Activated T-cell treated with anti-CD3 and anti-CD28 coated beads, Interleukin-2, amount 50 U/mL, for 24 hours (primary cell): ENCODE results near the gene ZNF770.

Experiments used
- DNase-seq: peaks from one replicate; pipeline ENCODE4 v3.0.0-alpha.2; 2020
- H3K27ac Mint-ChIP-seq: 2 replicates; pipeline ENCODE4 v1.8.0; 2020; ENCODE audit warnings: mild to moderate bottlenecking, mixed read lengths
- H3K27me3 Mint-ChIP-seq: 2 replicates; pipeline ENCODE4 v1.8.0; 2020; ENCODE audit warnings: mixed read lengths
- H3K36me3 Mint-ChIP-seq: 2 replicates; pipeline ENCODE4 v1.8.0; 2020; ENCODE audit warnings: low read depth, mixed read lengths
- H3K4me1 Mint-ChIP-seq: 2 replicates; pipeline ENCODE4 v1.8.0; 2020; ENCODE audit warnings: low read depth, mixed read lengths
- H3K4me3 Mint-ChIP-seq: 2 replicates; pipeline ENCODE4 v1.8.0; 2020; ENCODE audit warnings: mild to moderate bottlenecking, moderate library complexity, mixed read lengths
- H3K9me3 Mint-ChIP-seq: 2 replicates; pipeline ENCODE4 v1.8.0; 2020; ENCODE audit warnings: mixed read lengths

Gene ZNF770

GRCh38 chr15:34988027-34988902, at the start of gene ZNF770:
Gene ZNF770 (minus strand): TSS chr15:34988287. CDS start chr15:34983434, 4,853 bp downstream.
- H3K36me3 Mint-ChIP-seq, result peaks cover 46% of the 10 kb centered on the region
- peaks cover 43% of the 10 kb centered on the region for H3K4me1 Mint-ChIP-seq
- H3K9me3 Mint-ChIP-seq, result no peaks in the 10 kb centered on the region
- peak within 1 kb of the TSS; percentile 97 for H3K4me3 Mint-ChIP-seq
- DNase-seq, result peak; percentile 94
- peak within 1 kb of the TSS; percentile 98 for H3K27ac Mint-ChIP-seq
- no peaks in the 10 kb centered on the region for H3K27me3 Mint-ChIP-seq

GRCh38 chr15:35028235-35028984, 40.3 kb upstream of the ZNF770 start:
- DNase-seq, result no peak
- no peaks in the 10 kb centered on the region for H3K4me1 Mint-ChIP-seq
- H3K4me3 Mint-ChIP-seq, result no peak overlapping the region
- no peaks in the 10 kb centered on the region for H3K9me3 Mint-ChIP-seq
- no peaks in the 10 kb centered on the region for H3K36me3 Mint-ChIP-seq
- H3K27me3 Mint-ChIP-seq, result peaks cover 20% of the 10 kb centered on the region
- no peak overlapping the region for H3K27ac Mint-ChIP-seq

GRCh38 chr15:35023804-35024203, 35.7 kb upstream of the ZNF770 start:
- no peaks in the 10 kb centered on the region for H3K9me3 Mint-ChIP-seq
- peaks cover 2% of the 10 kb centered on the region for H3K4me1 Mint-ChIP-seq
- H3K36me3 Mint-ChIP-seq, result no peaks in the 10 kb centered on the region
- no peak overlapping the region for H3K4me3 Mint-ChIP-seq
- peaks cover 20% of the 10 kb centered on the region for H3K27me3 Mint-ChIP-seq
- no peak for DNase-seq
- no peak overlapping the region for H3K27ac Mint-ChIP-seq

GRCh38 chr15:35020974-35021373, 32.9 kb upstream of the ZNF770 start:
- no peak overlapping the region for H3K4me3 Mint-ChIP-seq
- peaks cover 2% of the 10 kb centered on the region for H3K4me1 Mint-ChIP-seq
- no peaks in the 10 kb centered on the region for H3K36me3 Mint-ChIP-seq
- no peak overlapping the region for H3K27ac Mint-ChIP-seq
- no peak for DNase-seq
- H3K27me3 Mint-ChIP-seq, result peaks cover 12% of the 10 kb centered on the region
- H3K9me3 Mint-ChIP-seq, result no peaks in the 10 kb centered on the region

- no peak overlapping the region for H3K4me3 Mint-ChIP-seq
- DNase-seq, result no peak
- no peak overlapping the region for H3K27ac Mint-ChIP-seq
- H3K27me3 Mint-ChIP-seq, result peaks cover 6% of the 10 kb centered on the region
- no peaks in the 10 kb centered on the region for H3K36me3 Mint-ChIP-seq
- peaks cover 2% of the 10 kb centered on the region for H3K4me1 Mint-ChIP-seq
- no peaks in the 10 kb centered on the region for H3K9me3 Mint-ChIP-seq
Measured at GRCh38 chr15:35019404-35020327, 31.6 kb upstream of the ZNF770 start.

GRCh38 chr15:35014241-35014640, 26.2 kb upstream of the ZNF770 start:
- no peak overlapping the region for H3K27ac Mint-ChIP-seq
- no peaks in the 10 kb centered on the region for H3K36me3 Mint-ChIP-seq

GRCh38 chr15:35013370-35013769, 25.3 kb upstream of the ZNF770 start:
- Mint-ChIP-seq H3K9me3 (no peaks in the 10 kb centered on the region), H3K4me1 (no peaks in the 10 kb centered on the region), H3K27me3 (peaks cover 3% of the 10 kb centered on the region), H3K27ac (no peak overlapping the region), H3K36me3 (no peaks in the 10 kb centered on the region), H3K4me3 (no peak overlapping the region)
- DNase-seq, result no peak

More at GRCh38 chr15:35014241-35014640, 26.2 kb upstream of the ZNF770 start:
- H3K4me1 Mint-ChIP-seq, result no peaks in the 10 kb centered on the region
- H3K27me3 Mint-ChIP-seq, result peaks cover 3% of the 10 kb centered on the region
- no peak for DNase-seq
- H3K4me3 Mint-ChIP-seq, result no peak overlapping the region
- H3K9me3 Mint-ChIP-seq, result no peaks in the 10 kb centered on the region

- no peaks in the 10 kb centered on the region for H3K36me3 Mint-ChIP-seq
- no peaks in the 10 kb centered on the region for H3K27me3 Mint-ChIP-seq
- H3K4me1 Mint-ChIP-seq, result no peaks in the 10 kb centered on the region
- no peak overlapping the region for H3K27ac Mint-ChIP-seq
- no peak overlapping the region for H3K4me3 Mint-ChIP-seq
- no peak for DNase-seq
- H3K9me3 Mint-ChIP-seq, result no peaks in the 10 kb centered on the region
Measured at GRCh38 chr15:35007397-35007796, 19.3 kb upstream of the ZNF770 start.

- Mint-ChIP-seq H3K36me3 (no peaks in the 10 kb centered on the region), H3K27me3 (no peaks in the 10 kb centered on the region), H3K4me1 (no peaks in the 10 kb centered on the region), H3K4me3 (no peak overlapping the region), H3K27ac (no peak overlapping the region), H3K9me3 (no peaks in the 10 kb centered on the region)
- DNase-seq, result no peak
Measured at GRCh38 chr15:35005933-35006332, 17.8 kb upstream of the ZNF770 start.

- no peak for DNase-seq
- Mint-ChIP-seq H3K27me3 (no peaks in the 10 kb centered on the region), H3K9me3 (no peaks in the 10 kb centered on the region), H3K27ac (no peak overlapping the region), H3K4me1 (no peaks in the 10 kb centered on the region), H3K4me3 (no peak overlapping the region), H3K36me3 (no peaks in the 10 kb centered on the region)
Measured at GRCh38 chr15:35003928-35004327, 15.8 kb upstream of the ZNF770 start.

GRCh38 chr15:35000511-35000910, 12.4 kb upstream of the ZNF770 start:
- no peaks in the 10 kb centered on the region for H3K36me3 Mint-ChIP-seq
- no peak overlapping the region for H3K27ac Mint-ChIP-seq
- H3K4me3 Mint-ChIP-seq, result no peak overlapping the region
- H3K9me3 Mint-ChIP-seq, result no peaks in the 10 kb centered on the region
- H3K27me3 Mint-ChIP-seq, result peaks cover 7% of the 10 kb centered on the region
- DNase-seq, result no peak
- H3K4me1 Mint-ChIP-seq, result no peaks in the 10 kb centered on the region

GRCh38 chr15:34999906-35000305, 11.8 kb upstream of the ZNF770 start:
- H3K4me1 Mint-ChIP-seq, result peaks cover 1% of the 10 kb centered on the region
- peaks cover 11% of the 10 kb centered on the region for H3K27me3 Mint-ChIP-seq
- no peak for DNase-seq
- H3K4me3 Mint-ChIP-seq, result no peak overlapping the region
- no peaks in the 10 kb centered on the region for H3K9me3 Mint-ChIP-seq
- no peaks in the 10 kb centered on the region for H3K36me3 Mint-ChIP-seq
- H3K27ac Mint-ChIP-seq, result no peak overlapping the region

- Mint-ChIP-seq H3K36me3 (no peaks in the 10 kb centered on the region), H3K9me3 (no peaks in the 10 kb centered on the region), H3K4me1 (peaks cover 19% of the 10 kb centered on the region), H3K27ac (no peak overlapping the region), H3K27me3 (peaks cover 11% of the 10 kb centered on the region), H3K4me3 (no peak overlapping the region)
- no peak for DNase-seq
Measured at GRCh38 chr15:34994925-34995324, 6.8 kb upstream of the ZNF770 start.

GRCh38 chr15:34993877-34994276, 5.8 kb upstream of the ZNF770 start:
- Mint-ChIP-seq H3K36me3 (no peaks in the 10 kb centered on the region), H3K27me3 (peaks cover 11% of the 10 kb centered on the region), H3K4me3 (peak overlapping the region; percentile 62), H3K4me1 (peaks cover 27% of the 10 kb centered on the region), H3K27ac (peak overlapping the region; percentile 94), H3K9me3 (no peaks in the 10 kb centered on the region)
- DNase-seq, result no peak
